ENCODE data around the gene PRR33.
"Not testable (repeated sequence)": the region's sequence is repeated elsewhere in the genome, so short reads cannot be mapped to it uniquely, and the experiment has no call there.

Gene PRR33

DNA sequence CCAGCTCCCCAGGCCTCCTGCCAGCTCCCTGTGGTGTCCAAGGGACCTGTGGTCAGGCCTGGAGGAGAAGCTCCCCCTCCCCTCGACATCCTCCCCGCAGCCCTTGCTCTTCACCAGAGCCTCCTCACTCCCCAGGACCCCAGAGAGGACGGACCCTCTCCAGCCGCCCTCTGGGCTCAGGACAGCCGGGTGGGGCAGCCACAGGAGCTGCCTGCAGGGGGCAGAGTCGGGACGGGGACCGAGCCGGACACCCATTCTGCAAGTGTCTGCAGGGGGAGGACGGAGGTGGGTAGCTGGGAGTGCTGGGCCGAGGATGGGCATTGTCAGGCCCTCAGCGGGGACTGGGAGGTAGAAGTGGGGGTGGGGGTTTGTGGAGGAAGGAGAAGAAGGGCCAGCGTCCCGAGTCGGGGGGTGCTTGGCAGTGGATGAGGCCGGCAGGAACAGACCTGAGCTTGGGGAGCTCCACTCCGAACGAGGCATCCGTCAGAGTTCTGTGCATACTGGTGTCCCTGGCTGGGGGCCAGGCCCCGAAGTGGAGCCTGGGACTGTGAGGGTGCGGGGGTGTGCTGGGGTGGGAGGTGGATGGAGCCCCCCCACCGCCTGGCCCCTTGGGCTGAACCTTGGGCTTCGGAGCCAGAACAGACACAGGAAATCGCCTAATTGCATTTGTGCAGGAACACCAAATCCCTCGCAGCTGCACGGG lies 15.2 kb downstream of the PRR33 start:
- H3K27me3 ChIP-seq (ENCODE audit: low read depth, low read length): no peaks in the 10 kb centered on the region
- H3K27ac ChIP-seq (ENCODE audit: low read length): no peak overlapping the region
- no peak overlapping the region for H3K4me3 ChIP-seq (ENCODE audit: low read length)
- peaks cover 97% of the 10 kb centered on the region for H4K20me1 ChIP-seq (ENCODE audit: insufficient read depth, low read length)
- H3K9ac ChIP-seq (ENCODE audit: low read length): no peak overlapping the region
- no peak for TF ChIP-seq EZH2phosphoT487 (IDR thresholded peaks at IDR 0.05; ENCODE audit: low read depth)
- TF ChIP-seq, protein P1, sequence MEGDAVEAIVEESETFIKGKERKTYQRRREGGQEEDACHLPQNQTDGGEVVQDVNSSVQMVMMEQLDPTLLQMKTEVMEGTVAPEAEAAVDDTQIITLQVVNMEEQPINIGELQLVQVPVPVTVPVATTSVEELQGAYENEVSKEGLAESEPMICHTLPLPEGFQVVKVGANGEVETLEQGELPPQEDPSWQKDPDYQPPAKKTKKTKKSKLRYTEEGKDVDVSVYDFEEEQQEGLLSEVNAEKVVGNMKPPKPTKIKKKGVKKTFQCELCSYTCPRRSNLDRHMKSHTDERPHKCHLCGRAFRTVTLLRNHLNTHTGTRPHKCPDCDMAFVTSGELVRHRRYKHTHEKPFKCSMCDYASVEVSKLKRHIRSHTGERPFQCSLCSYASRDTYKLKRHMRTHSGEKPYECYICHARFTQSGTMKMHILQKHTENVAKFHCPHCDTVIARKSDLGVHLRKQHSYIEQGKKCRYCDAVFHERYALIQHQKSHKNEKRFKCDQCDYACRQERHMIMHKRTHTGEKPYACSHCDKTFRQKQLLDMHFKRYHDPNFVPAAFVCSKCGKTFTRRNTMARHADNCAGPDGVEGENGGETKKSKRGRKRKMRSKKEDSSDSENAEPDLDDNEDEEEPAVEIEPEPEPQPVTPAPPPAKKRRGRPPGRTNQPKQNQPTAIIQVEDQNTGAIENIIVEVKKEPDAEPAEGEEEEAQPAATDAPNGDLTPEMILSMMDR (IDR thresholded peaks at IDR 0.05; ENCODE audit: low read depth, low read length): peak; percentile 50
- H3K4me2 ChIP-seq (ENCODE audit: low read length): no peak overlapping the region
- H3K4me1 ChIP-seq (ENCODE audit: low read length): no peaks in the 10 kb centered on the region
- H2AFZ ChIP-seq (ENCODE audit: low read depth, low read length): no peak overlapping the region
- peaks cover 1% of the 10 kb centered on the region; the same call in 1 of the 2 replicates for H3K79me2 ChIP-seq (ENCODE audit: low read length)
- peaks cover 8% of the 10 kb centered on the region for H3K36me3 ChIP-seq (replicated peaks; ENCODE audit: low read depth, low read length)
- H3K9me3 ChIP-seq (ENCODE audit: insufficient read depth, low read length): no peaks in the 10 kb centered on the region

DNA sequence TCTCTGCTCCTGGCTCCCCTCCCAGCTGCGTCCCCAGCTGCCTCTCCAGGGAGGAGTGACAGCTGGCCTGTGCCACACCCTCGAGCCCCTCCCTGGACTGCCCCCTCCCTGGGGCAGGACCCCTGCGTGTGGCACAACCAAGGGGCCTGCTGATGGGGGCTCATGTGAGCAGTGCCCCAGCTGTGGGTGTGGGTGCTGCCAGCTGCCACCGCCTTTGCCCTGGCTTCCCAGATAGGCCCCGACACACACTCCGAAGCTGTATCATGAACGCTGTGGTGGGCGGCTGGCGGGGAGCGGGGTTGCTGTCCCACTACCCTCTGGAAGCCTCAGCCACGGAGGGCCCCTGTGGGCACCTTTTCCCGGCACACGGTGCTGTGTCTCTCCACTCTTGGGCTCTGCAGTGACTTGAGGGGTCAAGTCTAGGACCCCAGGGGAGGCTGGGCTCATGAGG lies 15.8 kb downstream of the PRR33 start:
- H3K4me3 ChIP-seq (ENCODE audit: low read length); H2AFZ ChIP-seq (ENCODE audit: low read depth, low read length); H3K27me3 ChIP-seq (ENCODE audit: low read depth, low read length); H3K79me2 ChIP-seq (ENCODE audit: low read length); H3K36me3 ChIP-seq (replicated peaks; ENCODE audit: low read depth, low read length); H3K4me1 ChIP-seq (ENCODE audit: low read length); H3K27ac ChIP-seq (ENCODE audit: low read length); H3K9me3 ChIP-seq (ENCODE audit: insufficient read depth, low read length); H3K4me2 ChIP-seq (ENCODE audit: low read length); H3K9ac ChIP-seq (ENCODE audit: low read length): not testable (repeated sequence)
- peaks cover 97% of the 10 kb centered on the region for H4K20me1 ChIP-seq (ENCODE audit: insufficient read depth, low read length)

DNA sequence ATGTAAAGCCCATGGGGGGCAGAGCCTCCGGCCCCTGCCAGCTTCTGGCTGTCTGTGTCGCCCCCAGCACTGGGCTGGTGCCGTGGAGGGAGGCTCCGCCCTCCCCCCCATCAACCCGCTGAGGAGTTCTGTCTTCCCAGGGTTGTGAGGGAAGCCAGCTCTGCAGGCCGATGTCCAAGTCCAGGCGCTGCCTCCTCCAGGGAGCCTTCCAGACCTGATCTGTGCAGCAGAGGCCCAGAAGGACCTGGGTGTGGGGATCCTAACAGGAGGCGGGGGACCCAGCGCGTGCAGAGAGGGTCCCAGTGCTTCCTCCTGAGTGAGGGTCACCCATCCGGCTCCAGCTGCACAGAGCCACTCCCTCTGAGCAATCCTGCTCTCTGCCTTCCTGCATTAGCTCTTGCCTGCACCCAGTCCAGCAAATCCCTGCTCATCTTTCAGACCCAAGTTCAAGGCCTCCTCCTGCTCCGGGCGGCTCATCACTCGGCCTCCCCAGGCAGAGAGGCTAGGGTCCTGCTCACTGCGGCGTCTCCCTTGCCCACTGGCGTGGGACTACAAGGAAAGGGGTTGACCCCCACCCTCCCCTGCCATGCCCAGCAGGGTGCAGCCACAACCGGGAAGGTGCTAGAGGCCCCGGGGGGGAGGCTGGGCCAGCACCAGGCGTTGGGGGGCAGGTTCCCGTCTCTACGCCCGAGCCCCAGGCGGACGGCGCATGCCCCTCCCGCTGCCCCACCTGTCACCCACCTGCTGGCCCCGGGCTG lies 16.4 kb downstream of the PRR33 start:
- Histone ChIP-seq H3K4me2 (ENCODE audit: low read length) (no peak overlapping the region), H3K79me2 (ENCODE audit: low read length) (peaks cover 8% of the 10 kb centered on the region; the same call in 1 of the 2 replicates), H3K36me3 (replicated peaks; ENCODE audit: low read depth, low read length) (peaks cover 14% of the 10 kb centered on the region), H2AFZ (ENCODE audit: low read depth, low read length) (no peak overlapping the region), H3K4me3 (ENCODE audit: low read length) (no peak overlapping the region), H3K4me1 (ENCODE audit: low read length) (no peaks in the 10 kb centered on the region), H3K9me3 (ENCODE audit: insufficient read depth, low read length) (no peaks in the 10 kb centered on the region), H3K27me3 (ENCODE audit: low read depth, low read length) (0 out of 2 replicates have a peak, but pooled peaks cover 3% of the 10 kb centered on the region), H3K9ac (ENCODE audit: low read length) (no peak overlapping the region), H4K20me1 (ENCODE audit: insufficient read depth, low read length) (peaks cover 97% of the 10 kb centered on the region), H3K27ac (ENCODE audit: low read length) (no peak overlapping the region)
- TF ChIP-seq, protein P1 (IDR thresholded peaks at IDR 0.05; ENCODE audit: low read depth, low read length): no peak

DNA sequence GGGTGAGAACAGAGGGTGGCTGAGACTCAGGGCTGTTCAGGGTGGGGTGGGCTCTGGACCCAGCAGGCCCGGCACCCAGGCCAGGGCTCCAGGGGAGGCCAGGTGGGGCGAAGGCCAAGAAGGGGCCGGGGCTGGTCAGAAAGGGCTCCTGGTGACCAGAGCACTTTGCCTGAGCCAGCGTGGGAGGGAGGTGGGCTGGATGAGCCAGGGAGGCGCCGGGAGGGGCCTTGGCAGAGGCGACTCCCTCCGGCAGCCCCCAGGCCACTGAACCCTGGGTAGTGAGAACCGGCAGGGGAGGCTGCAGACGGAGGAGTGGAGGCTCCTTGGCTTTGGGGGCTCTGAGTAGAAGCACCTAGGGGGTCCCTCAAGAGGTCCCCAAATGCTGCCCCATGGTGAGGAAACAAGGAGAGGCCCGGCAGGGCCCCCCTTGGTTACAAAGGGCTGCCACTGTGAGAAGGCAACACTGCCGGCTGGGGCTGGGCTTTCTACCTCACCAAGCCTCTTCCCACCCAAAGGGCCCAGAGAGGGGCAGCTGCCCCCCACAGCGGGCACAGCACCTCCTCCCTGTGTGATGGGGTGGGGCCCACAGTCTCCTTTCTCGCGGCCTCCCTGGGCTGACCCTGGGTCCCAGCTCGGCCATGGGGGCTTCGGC lies 17.1 kb downstream of the PRR33 start:
- peaks cover 97% of the 10 kb centered on the region for H4K20me1 ChIP-seq (ENCODE audit: insufficient read depth, low read length)
- not testable (repeated sequence) for H3K27me3 ChIP-seq (ENCODE audit: low read depth, low read length); H2AFZ ChIP-seq (ENCODE audit: low read depth, low read length); H3K27ac ChIP-seq (ENCODE audit: low read length); H3K79me2 ChIP-seq (ENCODE audit: low read length); H3K9me3 ChIP-seq (ENCODE audit: insufficient read depth, low read length); H3K4me3 ChIP-seq (ENCODE audit: low read length); H3K9ac ChIP-seq (ENCODE audit: low read length); H3K4me1 ChIP-seq (ENCODE audit: low read length); H3K36me3 ChIP-seq (replicated peaks; ENCODE audit: low read depth, low read length); H3K4me2 ChIP-seq (ENCODE audit: low read length)

DNA sequence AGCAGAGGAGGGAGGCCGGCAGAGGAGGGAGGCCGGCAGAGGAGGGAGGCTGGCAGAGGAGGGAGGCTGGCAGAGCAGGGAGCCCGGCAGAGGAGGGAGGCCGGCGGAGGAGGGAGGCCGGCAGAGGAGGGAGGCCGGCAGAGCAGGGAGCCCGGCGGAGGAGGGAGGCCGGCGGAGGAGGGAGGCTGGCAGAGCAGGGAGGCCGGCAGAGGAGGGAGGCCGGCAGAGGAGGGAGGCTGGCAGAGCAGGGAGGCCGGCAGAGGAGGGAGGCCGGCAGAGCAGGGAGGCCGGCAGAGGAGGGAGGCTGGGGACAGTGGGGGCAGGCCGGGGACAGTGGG lies 17.9 kb downstream of the PRR33 start:
- not testable (repeated sequence) for H3K27ac ChIP-seq (ENCODE audit: low read length); H2AFZ ChIP-seq (ENCODE audit: low read depth, low read length); H3K79me2 ChIP-seq (ENCODE audit: low read length); H3K4me3 ChIP-seq (ENCODE audit: low read length); H3K36me3 ChIP-seq (replicated peaks; ENCODE audit: low read depth, low read length); H3K27me3 ChIP-seq (ENCODE audit: low read depth, low read length); H3K4me2 ChIP-seq (ENCODE audit: low read length); H3K9ac ChIP-seq (ENCODE audit: low read length); H3K9me3 ChIP-seq (ENCODE audit: insufficient read depth, low read length)
- Histone ChIP-seq H3K4me1 (ENCODE audit: low read length) (peaks cover 13% of the 10 kb centered on the region), H4K20me1 (ENCODE audit: insufficient read depth, low read length) (peaks cover 97% of the 10 kb centered on the region)

All from OCI-LY3 (cell line).